Stimulated activated naive CD8-positive, alpha-beta T cell treated with anti-CD3 and anti-CD28 coated beads, Interleukin-15, Interleukin-2, amounts not matched to agents 100 ng/mL and 50 ng/mL, for 24 hours (primary cell): ENCODE results near the gene MYO5A.

Experiments
- H3K27ac Mint-ChIP-seq: one replicate; pipeline ENCODE4 v1.8.0; 2021; ENCODE audit warnings: mild to moderate bottlenecking, mixed read lengths
- H3K27me3 Mint-ChIP-seq: one replicate; pipeline ENCODE4 v1.8.0; 2021; ENCODE audit warnings: mixed read lengths
- H3K36me3 Mint-ChIP-seq: one replicate; pipeline ENCODE4 v1.8.0; 2021; ENCODE audit warnings: low read depth, mixed read lengths
- H3K4me1 Mint-ChIP-seq: one replicate; pipeline ENCODE4 v1.8.0; 2021; ENCODE audit warnings: low read depth, mixed read lengths
- H3K4me3 Mint-ChIP-seq: one replicate; pipeline ENCODE4 v1.8.0; 2021; ENCODE audit warnings: mild to moderate bottlenecking, mixed read lengths
- H3K9me3 Mint-ChIP-seq: one replicate; pipeline ENCODE4 v1.8.0; 2021; ENCODE audit warnings: mixed read lengths

MYO5A gene

GRCh38 chr15:52328680-52329079, 200.0 kb downstream of the MYO5A start:
- Mint-ChIP-seq H3K9me3 (no peaks in the 10 kb centered on the region), H3K36me3 (peaks cover 19% of the 10 kb centered on the region), H3K4me3 (no peak overlapping the region)

GRCh38 chr15:52326756-52327155, 201.9 kb downstream of the MYO5A start:
- H3K4me3 Mint-ChIP-seq, result no peak overlapping the region
- peaks cover 7% of the 10 kb centered on the region for H3K4me1 Mint-ChIP-seq
- no peaks in the 10 kb centered on the region for H3K27me3 Mint-ChIP-seq
- no peaks in the 10 kb centered on the region for H3K9me3 Mint-ChIP-seq
- no peak overlapping the region for H3K27ac Mint-ChIP-seq
- H3K36me3 Mint-ChIP-seq, result peaks cover 31% of the 10 kb centered on the region

More at GRCh38 chr15:52328680-52329079, 200.0 kb downstream of the MYO5A start:
- H3K27ac Mint-ChIP-seq, result no peak overlapping the region
- H3K27me3 Mint-ChIP-seq, result no peaks in the 10 kb centered on the region
- peaks cover 11% of the 10 kb centered on the region for H3K4me1 Mint-ChIP-seq

DNA sequence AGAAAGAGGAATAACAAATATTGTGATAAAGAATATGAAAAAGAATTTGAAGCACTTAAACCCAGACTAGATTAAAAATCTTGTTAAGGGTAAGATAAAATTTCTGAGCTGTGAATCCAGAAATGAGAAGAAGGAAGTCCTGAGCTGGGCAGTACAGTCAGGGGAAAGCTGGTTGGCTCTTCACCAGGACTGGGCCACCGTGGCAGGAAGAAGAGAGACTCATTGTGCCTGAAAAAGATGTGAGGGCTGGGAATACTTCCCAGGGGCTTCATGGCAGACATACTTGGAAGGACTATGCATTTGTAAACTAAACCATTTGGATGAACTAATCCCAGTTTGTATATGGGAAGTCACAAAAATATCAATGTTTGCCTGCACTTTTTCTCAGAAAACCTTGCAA, 204.6 kb downstream of the MYO5A start:
- no peaks in the 10 kb centered on the region for H3K4me1 Mint-ChIP-seq
- no peak overlapping the region for H3K4me3 Mint-ChIP-seq
- no peaks in the 10 kb centered on the region for H3K27me3 Mint-ChIP-seq
- peaks cover 51% of the 10 kb centered on the region for H3K36me3 Mint-ChIP-seq
- no peak overlapping the region for H3K27ac Mint-ChIP-seq
- no peaks in the 10 kb centered on the region for H3K9me3 Mint-ChIP-seq

GRCh38 chr15:52318729-52319500, 209.8 kb downstream of the MYO5A start:
- Mint-ChIP-seq H3K36me3 (peaks cover 56% of the 10 kb centered on the region), H3K27me3 (no peaks in the 10 kb centered on the region), H3K4me3 (no peak overlapping the region), H3K4me1 (no peaks in the 10 kb centered on the region), H3K9me3 (no peaks in the 10 kb centered on the region), H3K27ac (no peak overlapping the region)

- Mint-ChIP-seq H3K9me3 (no peaks in the 10 kb centered on the region), H3K27me3 (no peaks in the 10 kb centered on the region), H3K4me1 (no peaks in the 10 kb centered on the region), H3K4me3 (no peak overlapping the region), H3K27ac (no peak overlapping the region), H3K36me3 (peaks cover 61% of the 10 kb centered on the region)
These were observed 211.0 kb downstream of the MYO5A start for GRCh38 chr15:52317688-52318087.

- no peaks in the 10 kb centered on the region for H3K9me3 Mint-ChIP-seq
- H3K4me1 Mint-ChIP-seq, result no peaks in the 10 kb centered on the region
- H3K27ac Mint-ChIP-seq, result no peak overlapping the region
- H3K27me3 Mint-ChIP-seq, result no peaks in the 10 kb centered on the region
- H3K36me3 Mint-ChIP-seq, result peaks cover 60% of the 10 kb centered on the region
- H3K4me3 Mint-ChIP-seq, result no peak overlapping the region
These were observed 211.7 kb downstream of the MYO5A start for GRCh38 chr15:52317022-52317421.

GRCh38 chr15:52309154-52309548, 219.5 kb downstream of the MYO5A start:
- no peaks in the 10 kb centered on the region for H3K27me3 Mint-ChIP-seq
- H3K36me3 Mint-ChIP-seq, result peaks cover 19% of the 10 kb centered on the region
- H3K4me3 Mint-ChIP-seq, result no peak overlapping the region
- H3K4me1 Mint-ChIP-seq, result no peaks in the 10 kb centered on the region
- H3K27ac Mint-ChIP-seq, result no peak overlapping the region
- no peaks in the 10 kb centered on the region for H3K9me3 Mint-ChIP-seq

- Mint-ChIP-seq H3K27ac (no peak overlapping the region), H3K27me3 (no peaks in the 10 kb centered on the region), H3K36me3 (peaks cover 13% of the 10 kb centered on the region), H3K9me3 (no peaks in the 10 kb centered on the region), H3K4me1 (no peaks in the 10 kb centered on the region), H3K4me3 (no peak overlapping the region)
These were observed 220.1 kb downstream of the MYO5A start for GRCh38 chr15:52308446-52309153.

DNA sequence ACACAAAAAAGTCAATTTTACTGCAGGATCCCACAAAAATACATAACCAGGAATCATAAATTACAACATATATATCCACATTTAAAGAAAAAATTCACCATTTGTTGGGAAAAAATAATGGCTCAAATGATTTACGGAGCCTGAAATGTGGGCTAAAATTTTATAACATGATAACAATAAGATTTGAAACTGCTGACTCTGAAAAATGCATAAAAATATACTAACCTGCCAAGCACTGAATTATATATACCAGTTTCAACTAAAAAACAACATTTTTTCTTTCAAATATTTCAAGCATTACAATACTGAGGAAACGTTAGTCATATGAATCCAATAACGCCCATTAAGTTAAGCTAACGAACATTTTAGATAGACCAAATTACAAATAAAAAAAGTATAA, 220.8 kb downstream of the MYO5A start:
- no peaks in the 10 kb centered on the region for H3K9me3 Mint-ChIP-seq
- no peak overlapping the region for H3K4me3 Mint-ChIP-seq
- H3K27ac Mint-ChIP-seq, result no peak overlapping the region
- H3K36me3 Mint-ChIP-seq, result peaks cover 7% of the 10 kb centered on the region
- H3K4me1 Mint-ChIP-seq, result no peaks in the 10 kb centered on the region
- no peaks in the 10 kb centered on the region for H3K27me3 Mint-ChIP-seq

GRCh38 chr15:52306270-52306669, 222.4 kb downstream of the MYO5A start:
- H3K36me3 Mint-ChIP-seq, result peaks cover 3% of the 10 kb centered on the region
- H3K27me3 Mint-ChIP-seq, result no peaks in the 10 kb centered on the region
- no peaks in the 10 kb centered on the region for H3K4me1 Mint-ChIP-seq
- H3K27ac Mint-ChIP-seq, result no peak overlapping the region
- no peaks in the 10 kb centered on the region for H3K9me3 Mint-ChIP-seq
- H3K4me3 Mint-ChIP-seq, result no peak overlapping the region

GRCh38 chr15:52303093-52303772, 225.4 kb downstream of the MYO5A start:
- no peak overlapping the region for H3K4me3 Mint-ChIP-seq
- peaks cover 3% of the 10 kb centered on the region for H3K36me3 Mint-ChIP-seq
- no peaks in the 10 kb centered on the region for H3K9me3 Mint-ChIP-seq
- H3K4me1 Mint-ChIP-seq, result no peaks in the 10 kb centered on the region
- no peak overlapping the region for H3K27ac Mint-ChIP-seq
- no peaks in the 10 kb centered on the region for H3K27me3 Mint-ChIP-seq

GRCh38 chr15:52301265-52301847, 227.3 kb downstream of the MYO5A start:
- Mint-ChIP-seq H3K4me3 (no peak overlapping the region), H3K9me3 (no peaks in the 10 kb centered on the region), H3K27ac (no peak overlapping the region), H3K36me3 (peaks cover 3% of the 10 kb centered on the region), H3K4me1 (no peaks in the 10 kb centered on the region), H3K27me3 (peaks cover 9% of the 10 kb centered on the region)

- Mint-ChIP-seq H3K4me1 (peaks cover 8% of the 10 kb centered on the region), H3K4me3 (peak within 1 kb of the TSS; percentile 50), H3K9me3 (no peaks in the 10 kb centered on the region), H3K36me3 (no peaks in the 10 kb centered on the region), H3K27me3 (peaks cover 42% of the 10 kb centered on the region), H3K27ac (no peak within 1 kb of the TSS)
These were observed 233.2 kb downstream of the MYO5A start, which contains the start of gene MYO5C for GRCh38 chr15:52295421-52296001. MYO5C (minus strand) TSS chr15:52295804; CDS start chr15:52295636, 168 bp downstream.

DNA sequence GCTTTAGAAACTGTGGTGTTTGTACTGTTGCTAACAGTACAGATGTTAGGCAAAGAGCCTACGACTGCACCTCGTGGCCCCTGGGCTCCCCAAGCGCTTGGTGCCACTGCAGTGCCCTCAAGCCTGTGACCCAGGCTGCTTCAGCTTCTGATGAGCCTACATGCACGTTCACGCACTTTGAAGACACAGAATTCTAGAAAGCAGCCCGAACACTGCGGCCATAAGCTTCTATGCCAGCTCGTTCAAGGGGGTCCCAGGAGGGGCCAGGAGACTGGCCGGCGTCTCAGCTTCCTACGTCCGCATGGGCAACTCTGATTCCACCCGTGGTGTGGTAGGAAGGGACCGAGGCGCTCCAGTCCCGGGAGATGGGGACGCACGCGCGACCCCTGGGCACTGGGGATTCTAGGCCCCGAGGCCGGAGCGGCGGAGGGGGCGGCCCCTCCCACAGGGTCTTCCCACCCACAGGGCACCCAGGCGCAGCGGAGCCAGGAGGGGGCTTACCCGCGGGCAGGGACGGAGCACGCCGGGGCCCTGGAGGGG, 233.7 kb downstream of the MYO5A start:
- Mint-ChIP-seq H3K4me3 (peak overlapping the region; percentile 50), H3K4me1 (peaks cover 10% of the 10 kb centered on the region), H3K27ac (no peak overlapping the region), H3K9me3 (no peaks in the 10 kb centered on the region), H3K27me3 (peaks cover 42% of the 10 kb centered on the region), H3K36me3 (no peaks in the 10 kb centered on the region)
